GM19324 (cell line): ENCODE measurements around the gene S100A2.

Source experiments
- ATAC-seq: cut with Tn5 transposase; IDR thresholded peaks from one replicate; pipeline ENCODE4 v1.9.1; 2021; ENCODE audit warnings: mild to moderate bottlenecking, moderate library complexity; ENCODE audit not compliant: unreplicated experiment, low FRiP score

The S100A2 gene

DNA sequence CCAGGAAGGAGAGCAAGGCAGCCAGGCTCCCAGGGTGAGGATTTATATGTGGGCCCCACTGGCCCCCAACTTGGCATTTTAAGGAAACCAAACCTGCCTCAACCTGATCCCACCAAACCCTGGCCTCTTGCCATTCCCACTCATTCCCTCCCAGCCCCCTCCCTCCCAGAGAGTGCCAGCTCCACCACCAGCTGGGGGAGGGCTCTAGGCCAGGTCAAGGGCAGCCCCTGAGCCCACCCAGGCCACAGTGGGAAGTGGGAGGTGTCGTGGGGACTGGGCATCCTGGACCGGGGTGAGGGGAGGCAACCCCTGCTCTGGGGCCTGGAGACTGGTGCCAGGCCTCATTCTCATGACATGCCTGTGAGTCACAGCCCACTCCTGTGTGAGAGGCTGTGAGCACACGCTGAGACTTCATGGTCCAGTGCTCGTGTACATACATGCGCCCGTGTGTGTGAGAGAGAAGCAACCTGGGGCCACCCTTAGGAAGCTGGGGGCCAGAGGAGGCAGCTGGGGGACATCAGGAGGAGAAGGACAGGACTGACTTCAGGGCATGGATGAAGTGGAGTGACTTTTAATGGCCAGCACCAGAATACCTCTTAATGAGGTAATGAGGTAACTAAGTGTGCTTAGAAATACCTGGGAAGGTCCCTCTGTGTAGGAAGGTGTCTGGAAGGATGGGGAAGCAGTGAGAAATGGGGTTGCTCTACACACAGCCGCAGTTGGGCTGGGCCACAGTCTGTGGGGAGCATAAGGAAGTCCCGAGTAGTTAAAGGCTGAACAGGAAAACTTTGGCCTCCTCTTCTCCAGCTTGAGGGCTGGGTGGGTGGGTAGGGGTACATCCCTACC, at the start of gene S100A2:
Gene S100A2, minus strand, starts transcription at position 316 of the 846 bp plus-strand sequence. CDS start 1,967 bp downstream, outside the sequence.
- no peak for ATAC-seq

DNA sequence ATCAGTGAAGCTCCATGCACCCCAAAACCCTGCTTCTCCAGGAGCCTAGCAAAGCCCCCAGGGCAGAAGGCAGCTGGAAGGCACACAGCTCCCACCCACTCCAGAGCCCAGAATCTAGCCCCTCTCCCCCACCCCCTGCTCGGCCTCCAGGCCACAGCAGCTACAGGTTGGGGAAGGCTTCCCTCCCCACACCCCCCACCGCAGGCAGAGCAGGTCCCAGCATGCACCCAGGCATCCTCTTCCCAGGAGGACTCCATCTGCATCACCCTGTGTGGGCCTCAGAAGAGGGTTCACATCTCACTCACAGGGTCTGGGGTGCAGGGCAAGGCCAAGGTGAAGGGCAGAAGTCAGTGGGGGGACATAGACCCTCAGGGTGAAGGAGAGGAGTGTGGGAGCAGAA, 49.8 kb upstream of the S100A2 start:
- no peak for ATAC-seq

DNA sequence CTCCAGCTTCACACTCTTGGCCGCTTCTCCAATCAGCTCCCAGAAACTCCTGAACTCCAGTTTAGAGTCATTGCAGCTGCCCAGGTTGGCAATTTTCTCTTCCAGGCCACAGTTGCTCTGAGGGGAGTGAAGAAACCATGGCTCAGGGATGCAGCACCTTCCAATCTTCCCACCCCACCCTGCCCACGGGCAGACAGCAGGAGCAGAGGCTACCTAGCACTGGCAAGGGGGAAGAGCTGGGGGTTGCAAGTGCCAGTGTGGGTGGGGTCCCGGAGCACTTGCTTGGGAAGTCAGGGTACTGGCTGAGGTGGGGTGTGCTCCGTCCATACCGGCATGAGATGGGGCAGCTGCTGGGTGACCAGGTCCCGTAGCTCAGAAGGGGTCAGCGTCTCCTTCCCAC, 49.3 kb upstream of the S100A2 start:
- no peak for ATAC-seq

DNA sequence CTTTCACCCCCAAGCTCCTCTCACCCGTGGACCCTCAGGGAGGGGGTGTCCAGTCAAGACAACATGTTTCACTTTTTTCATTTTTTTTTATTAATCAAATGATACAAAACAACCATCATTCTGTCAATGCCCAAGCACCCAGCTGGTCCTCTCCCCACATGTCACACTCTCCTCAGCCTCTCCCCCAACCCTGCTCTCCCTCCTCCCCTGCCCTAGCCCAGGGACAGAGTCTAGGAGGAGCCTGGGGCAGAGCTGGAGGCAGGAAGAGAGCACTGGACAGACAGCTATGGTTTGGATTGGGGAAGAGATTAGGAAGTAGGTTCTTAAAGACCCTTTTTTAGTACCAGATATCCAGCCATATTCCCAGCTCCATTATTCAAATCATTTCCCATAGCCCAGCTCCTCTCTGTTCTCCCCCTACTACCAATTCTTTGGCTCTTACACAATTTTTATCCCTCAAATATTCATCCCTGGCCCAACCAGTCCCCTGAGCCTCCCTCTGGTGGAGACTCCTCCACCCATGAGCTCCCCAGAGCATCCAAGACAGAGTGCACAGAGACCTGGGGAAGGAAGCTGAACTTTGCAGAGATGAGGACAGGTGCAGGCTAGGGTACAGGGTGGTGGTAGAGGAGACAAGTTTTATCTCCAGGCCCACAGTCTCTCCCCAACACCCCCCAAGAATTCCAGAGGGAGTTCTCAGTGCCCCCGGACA, 48.7 kb upstream of the S100A2 start:
- no peak for ATAC-seq

DNA sequence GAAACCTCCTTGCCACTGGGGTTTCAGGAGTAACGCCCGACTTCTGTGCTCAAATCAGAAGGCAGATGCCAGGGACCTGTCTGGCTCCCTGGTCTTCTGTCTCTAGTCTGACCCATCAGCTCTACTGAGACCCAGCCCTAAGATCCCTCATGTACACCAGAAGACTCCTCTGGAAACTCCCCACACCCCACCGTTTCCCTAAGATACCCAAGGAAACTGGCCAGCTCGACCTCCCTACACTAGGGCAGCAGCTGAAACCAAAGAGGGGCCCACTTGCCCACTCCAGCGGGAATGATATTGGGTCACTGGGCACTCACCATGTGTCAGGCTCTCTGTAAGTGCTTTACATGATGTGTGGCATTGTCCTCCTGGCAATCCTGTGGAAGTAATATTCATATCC, 47.8 kb upstream of the S100A2 start:
- no peak for ATAC-seq

DNA sequence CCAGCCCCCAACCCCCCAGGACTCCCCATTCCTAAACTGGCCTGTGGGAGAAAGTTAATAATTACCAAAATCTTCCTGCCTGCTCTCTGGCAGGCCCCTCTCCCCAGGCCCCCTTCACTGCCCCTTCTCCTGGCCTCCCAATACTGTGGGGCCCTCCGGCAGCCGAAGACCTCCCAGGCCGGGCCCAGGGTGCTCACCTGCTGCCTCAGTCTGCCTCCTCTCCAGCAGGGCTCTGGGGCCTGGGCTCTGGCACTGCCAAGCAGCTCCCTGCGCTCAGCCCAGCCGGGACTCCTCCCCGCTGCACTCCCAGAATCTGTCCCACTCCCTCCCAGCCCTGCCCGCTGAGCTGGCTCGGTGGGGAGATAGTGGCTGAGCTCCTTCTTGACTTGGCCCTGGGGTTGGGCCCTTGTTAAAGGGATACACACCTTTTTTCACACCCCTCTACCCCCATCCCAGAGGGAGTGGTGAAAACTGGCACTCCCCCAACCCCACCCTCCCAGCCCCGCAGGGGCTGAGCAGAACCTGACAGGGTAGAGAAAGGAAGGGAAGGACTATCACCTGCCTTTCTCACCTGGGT, 47.2 kb upstream of the S100A2 start, which contains the start of gene S100A16:
Gene S100A16, minus strand, starts transcription at position 383 of the 577 bp plus-strand sequence. CDS start 4,986 bp downstream, outside the sequence.
- ATAC-seq = no peak

DNA sequence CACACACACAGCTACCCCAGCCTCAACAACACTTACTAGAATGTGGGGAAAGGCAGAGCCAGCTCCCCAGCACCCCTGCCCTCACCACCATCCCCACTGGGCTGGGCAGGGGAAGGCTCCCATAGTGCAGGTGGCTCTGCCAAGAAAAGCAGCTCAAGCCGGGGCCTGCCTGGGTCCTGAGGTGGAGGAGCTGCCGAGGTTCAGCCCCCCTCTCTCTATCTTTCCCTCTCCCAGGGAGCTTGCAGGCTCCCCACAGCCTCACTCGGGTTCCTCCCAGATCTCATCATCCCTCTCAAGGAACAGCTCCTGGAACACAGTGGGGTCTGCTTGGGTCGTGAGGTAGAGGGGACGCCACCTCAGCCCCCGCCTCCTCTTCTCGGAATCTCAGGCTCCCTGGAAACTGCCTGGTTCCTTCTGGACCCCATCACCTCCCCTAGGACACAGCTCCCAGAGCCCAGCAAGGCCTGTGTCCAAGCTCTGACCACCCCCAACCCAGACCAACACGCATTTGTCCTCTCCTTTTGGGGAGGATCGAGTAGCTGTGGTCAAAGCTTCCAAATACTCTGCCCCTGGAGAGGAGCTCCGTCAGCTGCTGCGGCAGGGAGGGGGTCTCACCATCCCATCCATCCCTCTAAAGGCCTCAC, 46.6 kb upstream of the S100A2 start:
- ATAC-seq = no peak

DNA sequence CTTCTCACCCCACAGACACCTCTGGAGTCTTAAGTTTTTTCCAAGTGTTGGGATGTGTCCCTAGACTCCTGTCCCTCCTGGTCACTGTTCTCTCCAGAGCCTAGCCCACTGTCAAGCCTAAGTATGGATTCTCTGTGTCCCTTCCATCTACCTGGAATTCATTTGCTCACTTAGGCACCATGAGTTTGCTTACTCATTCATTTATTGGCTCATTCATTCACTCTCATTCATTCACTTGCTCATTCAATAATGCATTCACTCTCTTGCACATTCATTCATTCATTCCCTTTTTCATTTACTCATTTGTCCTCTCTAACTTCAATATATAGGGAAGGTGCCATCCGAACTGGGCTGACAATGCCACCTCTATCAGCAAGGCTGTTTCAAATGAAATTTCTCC, 45.7 kb upstream of the S100A2 start:
- ATAC-seq = no peak

DNA sequence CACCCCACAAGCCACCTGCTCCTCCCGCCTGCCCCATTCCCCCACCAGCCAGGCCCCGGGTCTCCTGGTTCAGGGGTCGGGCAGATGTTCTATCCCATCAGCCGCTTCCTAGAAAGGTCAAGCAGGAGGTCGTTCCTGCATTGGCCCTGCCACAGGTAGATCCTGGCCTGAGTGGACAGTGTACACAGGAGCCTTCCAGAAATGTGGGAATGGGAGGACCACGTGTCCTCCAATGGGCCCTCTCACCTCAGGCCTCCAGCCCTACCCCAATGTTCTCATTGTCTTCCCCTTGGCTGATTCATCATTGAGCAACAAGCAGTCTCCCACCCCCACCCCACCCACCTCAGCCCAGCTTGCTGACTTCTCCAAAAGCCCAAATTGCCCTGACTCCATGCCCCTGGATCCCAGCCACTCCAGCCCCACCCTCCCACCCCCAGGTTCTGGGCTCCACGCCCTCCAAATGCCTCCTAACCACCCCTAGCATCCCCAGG, 45.2 kb upstream of the S100A2 start:
- ATAC-seq = no peak

DNA sequence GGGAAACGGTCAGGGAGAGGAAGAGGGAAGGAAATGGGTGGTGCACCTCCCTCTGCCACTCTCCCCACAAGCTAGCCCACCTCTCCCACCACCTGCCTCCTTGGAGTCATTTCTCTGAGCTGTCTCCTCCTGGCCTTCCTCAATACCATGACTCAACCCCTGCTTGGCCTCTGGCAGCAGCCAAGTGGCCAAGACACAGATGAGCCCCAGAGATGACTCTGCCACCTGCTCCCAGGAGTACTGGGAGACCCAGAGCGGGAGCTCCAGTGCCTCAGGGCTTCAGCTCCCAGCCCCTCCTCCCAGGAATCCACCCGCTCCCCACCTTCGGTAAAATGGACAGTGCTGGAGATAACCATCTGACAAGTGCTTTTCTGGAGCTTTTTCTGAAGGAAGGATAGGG, 44.7 kb upstream of the S100A2 start:
- ATAC-seq = no peak

DNA sequence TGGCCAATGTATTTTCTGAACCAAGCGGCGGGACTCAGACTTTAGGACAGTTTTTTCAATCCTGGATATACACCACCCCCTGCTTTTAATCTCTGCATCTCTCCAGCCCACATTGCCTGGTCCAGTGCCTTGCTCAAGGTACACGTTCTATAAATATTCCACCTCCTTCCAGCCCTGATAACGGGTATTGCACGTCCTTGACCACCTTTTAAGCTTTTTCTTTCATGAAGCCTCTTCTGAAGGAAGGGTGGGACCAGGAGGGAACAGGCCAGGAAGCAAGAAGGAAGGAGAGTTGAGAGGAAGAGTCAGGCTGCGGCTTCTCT, 43.9 kb upstream of the S100A2 start:
- ATAC-seq = no peak

DNA sequence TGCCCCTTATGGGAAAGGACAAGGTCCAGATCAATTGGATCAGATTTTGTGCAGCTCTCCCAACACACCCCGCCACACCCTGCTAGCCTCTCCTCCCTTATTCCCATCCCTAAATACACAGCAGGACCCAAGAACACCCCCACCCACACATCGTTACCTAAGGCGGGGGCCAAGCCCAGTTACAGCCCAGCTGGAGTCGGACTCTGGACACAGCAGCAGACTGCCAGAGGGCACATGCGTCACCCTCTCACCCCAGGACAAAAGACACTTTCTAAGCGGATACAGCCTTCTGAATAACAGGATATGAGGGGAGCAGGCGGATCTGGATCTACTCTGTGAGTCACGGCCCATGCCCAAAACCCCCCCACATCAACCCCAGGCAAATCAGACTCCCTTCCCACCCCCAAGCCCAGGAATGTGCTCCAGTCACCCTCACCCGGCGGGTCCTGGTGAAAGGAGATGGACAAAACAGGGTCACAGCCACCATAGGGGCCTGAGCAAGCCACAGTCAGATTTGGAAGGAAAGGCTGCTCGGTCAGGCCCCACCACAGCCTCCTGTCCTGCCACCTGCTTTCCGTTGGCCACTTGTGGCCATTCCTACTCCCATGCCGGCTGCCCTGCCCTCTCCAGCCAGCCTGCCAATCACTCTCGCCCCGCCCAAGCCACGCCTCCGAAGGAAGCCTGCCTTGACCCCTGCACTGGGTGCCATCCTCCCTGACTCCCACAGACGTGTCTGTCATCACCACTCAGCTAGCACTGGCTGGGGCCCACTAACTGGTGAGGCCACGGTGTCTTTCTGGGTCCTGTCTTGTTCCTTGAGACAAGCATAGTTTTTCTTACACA, 43.3 kb upstream of the S100A2 start:
- no peak for ATAC-seq

DNA sequence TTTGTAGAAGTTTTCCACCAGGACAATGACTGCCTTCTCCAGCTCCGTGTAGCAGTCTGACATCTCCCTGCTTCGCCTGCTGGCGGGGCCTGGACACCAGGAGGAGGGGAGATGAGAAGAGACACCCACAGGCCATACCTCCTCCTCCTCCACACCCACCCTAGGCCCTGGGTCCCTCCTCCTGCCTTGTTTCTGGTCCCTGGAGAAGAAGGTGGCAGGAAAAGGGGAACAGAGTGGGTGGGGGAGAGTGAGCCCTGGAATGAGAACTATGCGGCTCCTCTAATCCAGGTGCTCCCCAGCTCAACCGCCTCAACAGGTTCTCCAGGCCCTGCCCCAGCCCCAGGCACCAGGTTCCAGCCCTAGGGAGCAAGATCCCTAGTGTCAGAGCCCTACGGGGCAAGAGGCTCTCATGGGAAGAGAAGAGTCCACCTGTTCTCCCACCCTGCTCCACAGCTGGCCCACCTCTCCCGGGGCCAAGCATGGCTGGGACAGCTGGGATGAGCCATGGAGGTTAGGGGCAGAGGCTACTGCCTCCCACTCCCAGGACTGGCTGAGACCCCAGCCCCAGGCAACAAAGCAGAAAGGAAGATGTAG, 42.5 kb upstream of the S100A2 start:
- ATAC-seq = no peak

DNA sequence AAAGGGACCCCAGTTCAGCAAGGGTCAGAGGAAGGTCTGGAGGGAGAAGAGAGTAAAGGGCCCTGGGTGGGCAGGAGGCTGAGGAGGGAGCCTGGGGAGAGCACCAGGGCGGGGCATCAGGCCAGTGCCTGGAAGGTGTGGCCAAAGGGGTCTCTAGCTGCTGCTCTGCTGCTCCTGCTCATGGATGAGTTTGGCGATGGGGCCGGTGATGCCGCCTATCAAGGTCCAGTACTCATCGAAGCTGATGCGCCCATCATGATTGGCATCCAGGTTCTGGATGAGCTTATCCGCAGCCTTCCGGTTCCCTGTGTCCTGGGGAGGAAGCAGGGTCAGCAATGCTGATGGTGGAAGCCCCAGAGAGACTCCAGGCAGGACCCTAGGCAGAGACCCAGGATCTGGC, 41.7 kb upstream of the S100A2 start:
- no peak for ATAC-seq

DNA sequence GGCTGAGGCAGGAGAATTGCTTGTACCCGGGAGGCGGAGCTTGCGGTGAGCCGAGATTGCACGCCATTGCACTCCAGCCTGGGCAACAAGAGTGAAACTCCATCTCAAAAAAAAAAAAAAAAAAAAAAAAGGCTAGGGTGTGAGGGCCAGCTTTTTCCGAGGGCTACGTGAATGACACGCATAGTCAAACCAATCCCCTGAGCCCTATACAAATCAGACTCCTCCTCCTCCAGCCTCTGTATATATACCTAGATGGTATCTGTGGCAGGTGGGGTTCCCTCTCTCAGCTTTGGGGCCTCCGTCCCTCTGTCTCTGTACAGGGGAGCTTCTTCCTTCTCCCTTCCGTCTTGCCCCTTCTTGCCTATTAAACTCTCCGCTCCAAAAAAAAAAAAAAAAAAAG, 40.5 kb upstream of the S100A2 start:
- ATAC-seq = no peak

DNA sequence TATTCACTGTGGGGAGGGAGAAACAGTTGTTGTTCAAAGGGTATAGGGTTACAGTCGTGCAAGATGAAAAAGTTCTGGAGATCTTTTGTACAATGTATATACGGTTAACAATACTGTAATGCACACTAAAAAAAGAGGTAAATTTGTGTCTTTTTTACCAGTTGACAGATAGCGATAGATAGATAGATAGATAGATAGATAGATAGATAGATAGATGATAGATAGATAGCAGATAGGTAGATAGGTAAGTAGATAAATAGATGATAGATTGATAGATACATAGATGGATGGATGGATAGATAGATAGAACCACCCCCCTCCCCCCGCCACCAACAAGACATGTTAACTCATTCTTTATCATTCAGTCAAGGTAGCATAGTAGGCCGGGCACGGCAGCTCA, 37.1 kb upstream of the S100A2 start:
- ATAC-seq = no peak

DNA sequence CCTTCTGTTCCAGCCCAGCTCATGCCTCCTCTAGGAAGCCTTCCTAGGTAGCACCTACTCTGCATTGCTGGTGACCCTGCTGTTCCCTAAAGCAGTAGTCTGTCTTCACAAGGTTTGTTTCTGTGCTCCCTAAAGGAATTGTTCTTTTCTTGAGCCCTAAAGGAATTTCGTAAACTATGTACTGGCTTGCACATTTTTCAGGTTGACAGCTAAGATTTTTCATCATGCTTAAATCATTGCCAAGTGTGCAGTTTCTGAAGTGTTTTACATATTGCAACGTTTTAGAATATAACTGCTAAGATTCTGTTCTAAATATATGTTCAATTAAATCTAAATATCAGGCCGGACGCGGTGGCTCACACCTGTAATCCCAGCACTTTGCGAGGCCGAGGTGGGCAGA, 34.2 kb upstream of the S100A2 start:
- ATAC-seq = no peak

DNA sequence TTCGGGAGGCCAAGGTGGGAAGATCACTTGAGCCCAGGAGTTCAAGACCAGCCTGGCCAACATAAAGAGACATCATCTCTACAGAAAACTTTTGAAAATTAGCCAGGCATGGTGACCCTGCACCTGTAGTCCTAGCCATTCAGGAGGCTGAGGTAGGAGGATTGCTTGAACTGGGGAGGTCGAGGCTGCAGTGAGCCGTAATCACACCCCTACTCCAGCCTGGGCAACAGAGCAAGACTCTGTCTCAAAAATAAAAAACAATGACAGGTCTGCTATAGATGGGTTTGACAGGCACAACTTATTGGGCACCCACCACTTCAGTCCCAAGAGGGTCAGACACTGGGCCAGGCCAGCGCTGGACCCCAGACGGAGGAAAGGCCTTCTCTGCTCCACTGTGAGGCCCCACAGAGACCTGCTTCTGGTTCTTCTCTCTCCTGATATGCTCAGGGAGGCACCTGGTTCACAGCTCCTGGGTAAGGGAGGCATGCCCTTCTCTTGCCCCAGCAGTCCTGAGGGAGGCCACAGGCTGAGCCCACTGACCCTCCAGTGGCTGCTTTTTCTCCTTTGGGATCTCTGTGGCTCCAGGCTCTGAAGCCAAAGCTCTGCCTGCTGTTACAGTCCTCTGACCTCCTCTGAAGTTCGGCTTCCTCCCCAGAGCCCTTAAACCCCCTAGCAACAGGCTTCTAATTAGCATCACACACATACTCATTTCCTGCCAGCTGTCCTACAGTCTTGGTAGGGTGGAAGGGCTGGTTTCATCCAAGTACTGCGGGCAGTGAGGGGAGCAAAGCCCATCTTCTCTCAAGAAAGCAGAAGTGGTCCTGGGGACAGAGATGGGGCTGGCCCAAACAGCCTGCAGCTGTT, 32.9 kb upstream of the S100A2 start:
- peak; percentile 93 for ATAC-seq

DNA sequence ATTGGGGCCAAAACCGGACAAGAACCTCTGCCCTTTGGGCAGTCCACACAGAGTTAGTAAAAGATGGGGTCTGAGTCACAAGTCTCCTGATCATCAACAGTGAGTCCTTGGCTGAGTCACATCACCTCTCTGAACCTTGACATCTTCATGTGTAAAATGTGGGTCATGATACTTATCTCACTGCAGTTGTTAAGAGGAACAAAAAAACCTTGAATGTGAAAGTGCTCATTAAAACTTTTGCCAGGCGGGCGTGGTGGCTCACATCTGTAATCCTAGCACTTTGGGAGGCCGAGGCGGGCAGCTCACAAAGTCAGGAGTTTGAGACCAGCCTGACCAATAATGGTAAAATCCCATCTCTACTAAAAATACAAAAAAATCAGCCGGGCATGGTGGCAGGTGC, 31.6 kb upstream of the S100A2 start:
- no peak for ATAC-seq
